GM12801 (cell line): ENCODE measurements around the gene SPI1.

Source experiments
- CTCF ChIP-seq: IDR thresholded peaks from one replicate; pipeline ENCODE4 v1.5.1; 2011; ENCODE audit warnings: control low read depth; ENCODE audit not compliant: insufficient read length; ENCODE audit errors: extremely low read depth

The SPI1 gene

GRCh38 chr11:47394322-47395222 is 16.2 kb upstream of the SPI1 start:
- TF ChIP-seq CTCF = no peak

GRCh38 chr11:47394050-47394321 is 15.6 kb upstream of the SPI1 start:
- no peak for TF ChIP-seq CTCF

GRCh38 chr11:47393163-47394049 is 15.1 kb upstream of the SPI1 start:
- TF ChIP-seq CTCF = no peak

- no peak for TF ChIP-seq CTCF
These were observed 14.3 kb upstream of the SPI1 start for GRCh38 chr11:47392546-47393162.

- TF ChIP-seq CTCF = no peak
These were observed 13.5 kb upstream of the SPI1 start for GRCh38 chr11:47391711-47392432.

GRCh38 chr11:47391077-47391583 is 12.8 kb upstream of the SPI1 start:
- TF ChIP-seq CTCF = no peak
